ENCODE results near the gene CTDSPL2. TPM values are rescaled to one million over a fixed set of nuclear protein-coding genes. Genes with fewer than 3 reads are reported as not detected.

Gene CTDSPL2
- total and polyA plus RNA-seq, 2 of the 4 experiments (the other 2 are of a cell fraction): 17.3 to 47.3 TPM

DNA sequence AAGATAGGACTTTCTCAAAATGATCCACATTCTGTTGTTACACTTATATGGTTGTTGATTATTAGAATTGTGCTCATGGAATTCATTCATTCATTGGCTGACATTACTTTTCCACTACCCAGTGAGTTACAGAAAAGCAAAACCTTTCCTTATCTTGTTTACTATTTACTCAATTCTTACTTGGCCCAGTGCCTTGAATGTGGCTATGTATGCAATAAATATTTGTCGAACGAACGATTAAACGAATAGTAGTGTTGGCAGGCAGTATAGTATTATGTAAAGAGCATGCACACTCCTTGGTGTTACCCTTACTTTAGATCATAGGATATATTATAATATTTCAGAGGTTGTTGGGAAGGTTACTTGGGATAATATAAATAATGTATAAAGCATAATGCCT lies 31.0 kb downstream of the CTDSPL2 start:
- DNase-seq (no peak), ATAC-seq (ENCODE audit: low read depth) (no peak)
- TF ChIP-seq, protein P1, sequence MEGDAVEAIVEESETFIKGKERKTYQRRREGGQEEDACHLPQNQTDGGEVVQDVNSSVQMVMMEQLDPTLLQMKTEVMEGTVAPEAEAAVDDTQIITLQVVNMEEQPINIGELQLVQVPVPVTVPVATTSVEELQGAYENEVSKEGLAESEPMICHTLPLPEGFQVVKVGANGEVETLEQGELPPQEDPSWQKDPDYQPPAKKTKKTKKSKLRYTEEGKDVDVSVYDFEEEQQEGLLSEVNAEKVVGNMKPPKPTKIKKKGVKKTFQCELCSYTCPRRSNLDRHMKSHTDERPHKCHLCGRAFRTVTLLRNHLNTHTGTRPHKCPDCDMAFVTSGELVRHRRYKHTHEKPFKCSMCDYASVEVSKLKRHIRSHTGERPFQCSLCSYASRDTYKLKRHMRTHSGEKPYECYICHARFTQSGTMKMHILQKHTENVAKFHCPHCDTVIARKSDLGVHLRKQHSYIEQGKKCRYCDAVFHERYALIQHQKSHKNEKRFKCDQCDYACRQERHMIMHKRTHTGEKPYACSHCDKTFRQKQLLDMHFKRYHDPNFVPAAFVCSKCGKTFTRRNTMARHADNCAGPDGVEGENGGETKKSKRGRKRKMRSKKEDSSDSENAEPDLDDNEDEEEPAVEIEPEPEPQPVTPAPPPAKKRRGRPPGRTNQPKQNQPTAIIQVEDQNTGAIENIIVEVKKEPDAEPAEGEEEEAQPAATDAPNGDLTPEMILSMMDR (conservative IDR thresholded peaks at IDR 0.05; ENCODE audit: low read depth, low read length): no peak
- TF ChIP-seq FOS (IDR thresholded peaks at IDR 0.05; ENCODE audit: low read depth, low read length): no peak
- Histone ChIP-seq H2AK9ac (replicated peaks; ENCODE audit: low read depth, low read length, poor library complexity) (no peak overlapping the region), H3K23ac (ENCODE audit: low read depth, low read length) (no peak overlapping the region), H2BK20ac (ENCODE audit: low read depth, low read length) (no peak overlapping the region), H3K4me1 (ENCODE audit: control insufficient read depth, insufficient read depth, low read length) (no peaks in the 10 kb centered on the region), H3K9me3 (ENCODE audit: control insufficient read depth, insufficient read depth, low read length) (no peaks in the 10 kb centered on the region), H3K18ac (ENCODE audit: low read depth, low read length) (no peak overlapping the region), H4K20me1 (ENCODE audit: insufficient read depth, low read length) (peaks cover 18% of the 10 kb centered on the region), H3K27me3 (ENCODE audit: control insufficient read depth, insufficient read depth, low read length) (no peaks in the 10 kb centered on the region), H3K4ac (ENCODE audit: low read depth, low read length) (no peak overlapping the region), H4K8ac (ENCODE audit: low read depth in 2 of 2, low read length in 2 of 2) (no peak overlapping the region), H3K36me3 (ENCODE audit: control insufficient read depth, insufficient read depth, low read length) (peaks cover 17% of the 10 kb centered on the region), H3K14ac (replicated peaks; ENCODE audit: low read depth, low read length) (no peak overlapping the region), H2AFZ (replicated peaks; ENCODE audit: low read length, poor library complexity) (no peak overlapping the region), H4K91ac (ENCODE audit: insufficient read depth, low read depth, low read length) (no peak overlapping the region), H4K5ac (ENCODE audit: low read depth, low read length) (no peak overlapping the region), H2AK5ac (ENCODE audit: low read depth, low read length) (no peak overlapping the region), H3K56ac (ENCODE audit: extremely low read depth, insufficient read depth, low read length) (no peak overlapping the region; the same call in 1 of the 2 replicates), H2BK5ac (ENCODE audit: low read depth, low read length, poor library complexity, severe bottlenecking) (no peak overlapping the region), H3K4me3 (ENCODE audit: insufficient read depth, low read depth, low read length) (no peak overlapping the region), H3K4me2 (ENCODE audit: low read depth, low read length) (no peak overlapping the region), H3K9ac (ENCODE audit: low read depth, low read length) (no peak overlapping the region), H3K9me1 (ENCODE audit: insufficient read depth, low read length) (peaks cover 4% of the 10 kb centered on the region; the same call in 1 of the 2 replicates), H2BK120ac (ENCODE audit: low read depth, low read length) (no peak overlapping the region), H2BK15ac (ENCODE audit: low read depth, low read length) (no peak overlapping the region), H3K27ac (ENCODE audit: insufficient read depth, low read length) (no peak overlapping the region), H3K79me1 (ENCODE audit: low read depth in 1 of 2, low read length in 2 of 2) (peaks cover 21 to 41% of the 10 kb centered on the region in 2 experiments)
- intact Hi-C loops (cut with micrococcal nuclease) (no loop called here), dilution Hi-C loops (cut with HindIII; ENCODE audit: low sequenced_read_pairs, unreplicated experiment) (no loop called here), in situ Hi-C loops (cut with MboI; ENCODE audit: low sequenced_read_pairs) (no loop called here)
- WGBS, 2 experiments (ENCODE audit: extremely low coverage in 2 of 2, insufficient read length in 1 of 2): no CpG with 5 or more reads among the region's 4 CpGs
- ChIA-PET CTCF (no interaction called here), POLR2A (ENCODE audit: unreplicated experiment) (no interaction called here)
- BruUV-seq (replicated peaks): no TSS peak

All from IMR-90 (cell line).